Kidney (tissue), 14 donors: ENCODE measurements around the gene NUDT4. TPM values are rescaled to one million over a fixed set of nuclear protein-coding genes. Genes with fewer than 3 reads are reported as not detected.

Source experiments
- DNase-seq, 5 donors: peaks; one replicate each; pipeline ENCODE4 v3.0.0-alpha.2; 2013 to 2020
- FAIRE-seq: peaks from 2 replicates; lab custom pipeline; 2012; peaks lifted over from hg19 to GRCh38; lab: Jason Lieb, UNC
- H3K27ac ChIP-seq, 2 donors: one replicate each; pipeline ENCODE4 v1.7.0; 2013; ENCODE audit warnings: low read depth in 2 of 2, low read length in 2 of 2, inconsistent platforms in 1 of 2
- H3K27me3 ChIP-seq: one replicate; pipeline ENCODE4 v1.7.1; 2013; ENCODE audit warnings: low read length, inconsistent platforms; ENCODE audit not compliant: control insufficient read depth, insufficient read depth
- H3K36me3 ChIP-seq, 3 donors: one replicate each; pipeline versions ENCODE4 v1.7.0 to v1.7.1; 2013; ENCODE audit warnings: low read length in 3 of 3, control low read depth in 1 of 3, inconsistent platforms in 1 of 3; ENCODE audit not compliant: insufficient read depth in 3 of 3, control insufficient read depth in 2 of 3
- H3K4me1 ChIP-seq, 3 donors: one replicate each; pipeline versions ENCODE4 v1.7.0 to v1.7.1; 2013; ENCODE audit warnings: low read length in 3 of 3, inconsistent platforms in 1 of 3, low read depth in 1 of 3; ENCODE audit not compliant: control insufficient read depth in 2 of 3, insufficient read depth in 2 of 3
- H3K4me3 ChIP-seq, 3 donors: one replicate each; pipeline versions ENCODE4 v1.7.0 to v1.8.1; 2013; ENCODE audit warnings: low read length in 3 of 3, control low read depth in 1 of 3, inconsistent platforms in 1 of 3
- H3K9ac ChIP-seq, 3 donors: one replicate each; pipeline versions ENCODE4 v1.7.0 to v1.7.1; 2013; ENCODE audit warnings: low read length in 3 of 3, control low read depth in 1 of 3, inconsistent platforms in 1 of 3
- H3K9me3 ChIP-seq, 3 donors: one replicate each; pipeline versions ENCODE4 v1.7.0 to v1.7.1; 2013; ENCODE audit warnings: low read length in 3 of 3, control low read depth in 1 of 3, inconsistent platforms in 1 of 3; ENCODE audit not compliant: control insufficient read depth in 2 of 3, insufficient read depth in 1 of 3
- intact Hi-C: fragments of 100-400 bp; cut with DNase I; formaldehyde crosslinking; loops from one replicate; pipeline ENCODE4 v1.11.1; 2022
- polyA plus RNA-seq: library from polyadenylated mRNA; stranded (reverse); fragments of 350-450 nt; fragmentation: Illumina TruSeq; extraction: RNeasy Lipid Tissue Mini Kit (QIAGEN cat#74804); gene quantifications from one replicate; pipeline ENCODE4 v1.2.3, GENCODE V29; 2014; ENCODE audit warnings: low read depth, low replicate concordance; ENCODE audit not compliant: insufficient read depth
- total RNA-seq: library from RNA; stranded (reverse); fragmentation: NEBNext Ultra II Directional; extraction: Animal tissue kit (Norgen Biotek cat#: 25700); gene quantifications from one replicate; pipeline ENCODE4 v1.2.1, GENCODE V29; 2021
- TF ChIP-seq, protein P1 (sequence below): IDR thresholded peaks from 3 replicates; pipeline ENCODE4 v1.5.1; 2012; ENCODE audit warnings: mild to moderate bottlenecking, moderate library complexity, borderline replicate concordance; ENCODE audit not compliant: insufficient read depth; ENCODE audit errors: extremely low read depth
- donor health status: control.
- donor health status: control.
- donor health status: control.
- donor health status: control.
- donor health status: control.
- donor health status: DM: yes; HTN: yes; CAD: no.
- donor health status: Normal renal cell carcinoma (clear cell type).

NUDT4 gene
- total and polyA plus RNA-seq, 2 donors from 2014 or later = 104 to 127 TPM

DNA sequence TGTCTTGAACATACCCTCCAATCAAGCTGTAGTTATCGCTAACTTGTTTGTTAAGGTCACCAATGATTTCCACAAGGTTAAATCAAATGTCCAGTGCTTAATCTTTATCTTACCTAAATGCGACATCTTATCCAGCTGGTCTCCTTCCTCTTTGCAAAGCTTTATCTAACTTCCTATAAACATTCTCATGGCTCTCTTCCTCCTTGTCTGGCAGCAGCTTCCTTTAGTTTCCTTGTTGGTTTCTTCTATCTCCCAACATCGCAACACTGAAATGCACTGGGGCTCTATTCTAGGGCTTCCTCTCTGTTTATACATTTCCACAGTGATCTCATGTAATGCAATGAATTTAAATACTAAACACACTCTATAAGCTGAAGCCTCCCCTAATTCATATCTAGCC is 35.3 kb downstream of the NUDT4 start:
- FAIRE-seq (no peak), DNase-seq (no peak)
- no peaks in the 10 kb centered on the region for H3K36me3 ChIP-seq
- H3K9me3 ChIP-seq = no peaks in the 10 kb centered on the region
- peaks cover 0 to 11% (median 3%) of the 10 kb centered on the region in 3 donors for H3K4me1 ChIP-seq
- H3K4me3 ChIP-seq = no peak overlapping the region
- no peak overlapping the region for H3K9ac ChIP-seq
- H3K27ac ChIP-seq = peak overlapping the region in 1 of 2 donors; percentile 25
- intact Hi-C loops = no loop called here
- TF ChIP-seq, protein P1, sequence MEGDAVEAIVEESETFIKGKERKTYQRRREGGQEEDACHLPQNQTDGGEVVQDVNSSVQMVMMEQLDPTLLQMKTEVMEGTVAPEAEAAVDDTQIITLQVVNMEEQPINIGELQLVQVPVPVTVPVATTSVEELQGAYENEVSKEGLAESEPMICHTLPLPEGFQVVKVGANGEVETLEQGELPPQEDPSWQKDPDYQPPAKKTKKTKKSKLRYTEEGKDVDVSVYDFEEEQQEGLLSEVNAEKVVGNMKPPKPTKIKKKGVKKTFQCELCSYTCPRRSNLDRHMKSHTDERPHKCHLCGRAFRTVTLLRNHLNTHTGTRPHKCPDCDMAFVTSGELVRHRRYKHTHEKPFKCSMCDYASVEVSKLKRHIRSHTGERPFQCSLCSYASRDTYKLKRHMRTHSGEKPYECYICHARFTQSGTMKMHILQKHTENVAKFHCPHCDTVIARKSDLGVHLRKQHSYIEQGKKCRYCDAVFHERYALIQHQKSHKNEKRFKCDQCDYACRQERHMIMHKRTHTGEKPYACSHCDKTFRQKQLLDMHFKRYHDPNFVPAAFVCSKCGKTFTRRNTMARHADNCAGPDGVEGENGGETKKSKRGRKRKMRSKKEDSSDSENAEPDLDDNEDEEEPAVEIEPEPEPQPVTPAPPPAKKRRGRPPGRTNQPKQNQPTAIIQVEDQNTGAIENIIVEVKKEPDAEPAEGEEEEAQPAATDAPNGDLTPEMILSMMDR = no peak
- H3K27me3 ChIP-seq = no peaks in the 10 kb centered on the region

DNA sequence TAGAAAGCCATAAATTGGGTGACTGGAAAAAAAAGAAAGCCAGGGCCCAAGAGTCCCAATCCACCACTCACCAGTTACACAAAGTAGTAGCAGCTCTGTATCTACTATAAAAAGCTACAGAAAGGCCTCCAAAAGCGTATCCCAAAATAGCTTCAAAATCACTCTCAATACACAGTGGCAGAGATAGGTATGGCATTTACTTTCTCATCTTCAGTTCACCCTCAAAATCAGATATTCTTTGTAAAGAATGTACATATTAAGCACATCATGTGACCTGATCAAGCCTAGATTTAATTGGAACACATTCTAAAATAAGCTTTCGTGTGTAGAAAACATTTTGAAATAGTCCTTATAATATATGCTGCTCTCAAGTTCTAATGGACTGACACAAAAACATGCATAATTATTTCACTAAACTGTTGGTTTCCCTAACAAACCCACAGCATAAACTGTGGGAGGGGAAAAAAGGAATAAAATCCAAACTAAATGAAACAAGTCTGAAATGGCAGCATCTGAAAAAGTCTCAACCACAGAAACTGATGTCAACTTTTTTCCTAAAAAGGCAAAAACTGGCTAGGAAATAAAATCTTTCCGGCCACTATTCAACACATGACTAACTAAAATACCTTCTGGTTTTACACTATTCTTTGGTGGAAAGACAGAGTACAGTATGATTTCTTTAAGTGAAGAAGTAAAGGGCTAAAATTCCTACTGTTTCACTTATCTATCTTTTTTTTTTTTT is 38.2 kb downstream of the NUDT4 start:
- no peaks in the 10 kb centered on the region for H3K9me3 ChIP-seq
- intact Hi-C loops = no loop called here
- DNase-seq (no peak), FAIRE-seq (no peak)
- H3K4me3 ChIP-seq = no peak overlapping the region
- H3K36me3 ChIP-seq = no peaks in the 10 kb centered on the region
- H3K9ac ChIP-seq = peak overlapping the region in 1 of 3 donors; percentile 32
- H3K4me1 ChIP-seq = peaks cover 0 to 11% (median 3%) of the 10 kb centered on the region in 3 donors
- H3K27me3 ChIP-seq = no peaks in the 10 kb centered on the region
- no peak overlapping the region for H3K27ac ChIP-seq
- TF ChIP-seq, protein P1 = no peak

DNA sequence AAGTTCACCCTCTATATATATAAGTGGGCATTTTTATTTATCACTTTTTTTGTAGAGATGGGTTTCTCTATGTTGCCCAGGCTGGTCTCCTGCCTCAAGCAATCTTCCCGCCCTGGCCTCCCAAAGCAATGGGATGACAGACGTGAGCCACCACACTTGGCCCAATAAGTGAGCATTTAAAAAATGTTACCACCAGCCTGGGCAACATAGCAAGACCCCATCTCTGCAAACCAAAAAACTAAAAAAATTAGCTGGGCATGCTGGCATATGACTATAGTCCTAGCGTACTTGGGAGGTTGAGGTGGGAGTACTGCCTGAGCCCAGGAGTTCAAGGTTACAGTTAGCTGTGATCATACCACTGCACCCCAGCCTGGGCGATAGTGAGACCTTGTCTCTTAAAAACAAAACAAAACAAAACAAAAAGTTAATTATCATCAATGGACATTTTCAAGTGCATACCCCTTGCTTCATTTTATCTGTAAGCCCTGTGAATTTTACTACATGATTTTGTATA is 40.3 kb downstream of the NUDT4 start:
- FAIRE-seq (no peak), DNase-seq (no peak)
- Histone ChIP-seq H3K4me1 (peaks cover 0 to 13% (median 3%) of the 10 kb centered on the region in 3 donors), H3K36me3 (no peaks in the 10 kb centered on the region), H3K27ac (no peak overlapping the region), H3K4me3 (no peak overlapping the region), H3K9ac (no peak overlapping the region), H3K9me3 (no peaks in the 10 kb centered on the region), H3K27me3 (no peaks in the 10 kb centered on the region)
- intact Hi-C loops = no loop called here
- TF ChIP-seq, protein P1 = no peak
